AG04450 (cell line): ENCODE data around the gene UPK1A. TPM values are rescaled to one million over a fixed set of nuclear protein-coding genes. Genes with fewer than 3 reads are reported as not detected.

ENCODE experiments used
- CTCF ChIA-PET: fragments of 300-600, 350-600 bp; formaldehyde crosslinking; extraction: SDS; loops from one replicate; lab custom pipeline; 2022; ENCODE audit warnings: antibody characterized with exemption, inconsistent platforms; lab: Charles Lee
- POLR2A ChIA-PET: fragments of 350-600 bp; formaldehyde crosslinking; extraction: SDS; loops from one replicate; lab custom pipeline; 2021; ENCODE audit warnings: antibody characterized with exemption, inconsistent platforms; lab: Yijun Ruan, JAX
- DNase-seq: peaks from one replicate; pipeline ENCODE4 v3.0.0-alpha.2; 2011; ENCODE audit warnings: low read depth, low spot score
- H3K27ac ChIP-seq: one replicate; pipeline ENCODE4 v1.5.1; 2012; ENCODE audit warnings: low read depth, low read length, control low read depth
- H3K27me3 ChIP-seq: one replicate; pipeline ENCODE4 v1.6.0; 2012; ENCODE audit warnings: low read length; ENCODE audit not compliant: control insufficient read depth, insufficient read depth
- H3K4me3 ChIP-seq: 2 replicates; pipeline ENCODE4 v1.5.1; 2011; ENCODE audit warnings: mild to moderate bottlenecking, low read depth, low read length, control low read depth
- H3K9me3 ChIP-seq: 2 replicates; pipeline ENCODE4 v1.5.1; 2012; ENCODE audit warnings: low read length; ENCODE audit not compliant: control insufficient read depth, insufficient read depth
- polyA plus RNA-seq: library from polyadenylated mRNA; depleted of rRNA; stranded (reverse); fragments of >200 nt; gene quantifications from 2 replicates; pipeline ENCODE4 v1.2.3, GENCODE V29; 2011
- TF ChIP-seq, protein P1 (sequence below): IDR thresholded peaks from 2 replicates; pipeline ENCODE4 v1.5.1; 2011; ENCODE audit warnings: low read depth, low read length, control low read depth, inconsistent platforms

The UPK1A gene
- polyA plus RNA-seq, 1 experiment: not detected

DNA sequence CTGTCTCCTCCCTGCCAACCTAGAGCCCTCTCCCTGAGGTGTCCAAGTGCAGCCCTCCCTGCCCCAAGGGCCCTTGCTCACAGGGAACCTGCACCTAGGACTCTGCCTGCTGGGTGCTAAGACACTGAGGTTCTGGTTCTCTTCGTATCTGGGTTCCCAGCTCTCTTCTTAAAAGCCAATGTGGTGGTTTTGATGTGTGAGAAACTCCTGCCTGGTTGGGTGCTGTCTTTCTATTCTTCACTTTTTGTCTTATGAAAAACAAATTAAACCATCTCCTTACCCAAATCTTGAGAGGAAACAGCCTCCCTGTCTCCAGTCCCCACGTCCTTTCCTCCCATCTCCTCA, 47.2 kb downstream of the UPK1A start:
- no peak for DNase-seq
- TF ChIP-seq, protein P1, sequence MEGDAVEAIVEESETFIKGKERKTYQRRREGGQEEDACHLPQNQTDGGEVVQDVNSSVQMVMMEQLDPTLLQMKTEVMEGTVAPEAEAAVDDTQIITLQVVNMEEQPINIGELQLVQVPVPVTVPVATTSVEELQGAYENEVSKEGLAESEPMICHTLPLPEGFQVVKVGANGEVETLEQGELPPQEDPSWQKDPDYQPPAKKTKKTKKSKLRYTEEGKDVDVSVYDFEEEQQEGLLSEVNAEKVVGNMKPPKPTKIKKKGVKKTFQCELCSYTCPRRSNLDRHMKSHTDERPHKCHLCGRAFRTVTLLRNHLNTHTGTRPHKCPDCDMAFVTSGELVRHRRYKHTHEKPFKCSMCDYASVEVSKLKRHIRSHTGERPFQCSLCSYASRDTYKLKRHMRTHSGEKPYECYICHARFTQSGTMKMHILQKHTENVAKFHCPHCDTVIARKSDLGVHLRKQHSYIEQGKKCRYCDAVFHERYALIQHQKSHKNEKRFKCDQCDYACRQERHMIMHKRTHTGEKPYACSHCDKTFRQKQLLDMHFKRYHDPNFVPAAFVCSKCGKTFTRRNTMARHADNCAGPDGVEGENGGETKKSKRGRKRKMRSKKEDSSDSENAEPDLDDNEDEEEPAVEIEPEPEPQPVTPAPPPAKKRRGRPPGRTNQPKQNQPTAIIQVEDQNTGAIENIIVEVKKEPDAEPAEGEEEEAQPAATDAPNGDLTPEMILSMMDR: no peak
- no peak overlapping the region for H3K4me3 ChIP-seq
- ChIA-PET CTCF (no interaction called here), POLR2A (no interaction called here)
- H3K9me3 ChIP-seq: no peaks in the 10 kb centered on the region; the same call in 1 of the 2 replicates
- peaks cover 2% of the 10 kb centered on the region for H3K27me3 ChIP-seq
- no peak overlapping the region for H3K27ac ChIP-seq

DNA sequence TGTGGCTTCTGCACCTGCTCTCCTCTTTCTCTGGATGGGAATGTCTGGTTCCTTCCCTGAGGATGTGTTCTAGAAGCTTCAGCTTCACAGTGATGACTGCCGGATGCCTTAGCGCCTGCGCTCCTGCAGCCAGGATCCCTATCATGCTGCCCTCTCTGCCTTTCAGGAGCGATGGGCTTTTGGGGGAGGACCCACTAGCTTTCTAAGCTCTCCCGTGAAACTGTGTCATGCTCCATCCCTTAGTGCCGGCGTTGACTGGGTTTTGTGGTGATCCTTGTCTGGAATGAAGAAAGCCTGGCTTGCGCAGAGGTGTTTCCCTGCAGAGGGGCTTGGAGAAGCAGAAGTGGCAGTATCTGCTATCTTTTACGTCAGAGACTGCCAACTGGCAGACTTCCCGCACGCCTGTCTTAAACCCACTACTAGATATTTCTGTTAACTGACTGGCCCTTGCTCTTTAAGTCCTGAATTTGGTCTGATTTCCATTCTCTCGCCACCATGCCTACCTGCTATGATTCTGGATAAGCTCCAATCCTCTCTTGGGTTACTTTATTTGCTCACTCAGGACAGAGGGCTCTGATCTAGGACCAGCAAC, 47.7 kb downstream of the UPK1A start:
- ChIA-PET CTCF (no interaction called here), POLR2A (no interaction called here)
- H3K27me3 ChIP-seq: peaks cover 2% of the 10 kb centered on the region
- H3K9me3 ChIP-seq: no peaks in the 10 kb centered on the region; the same call in 1 of the 2 replicates
- no peak overlapping the region for H3K27ac ChIP-seq
- H3K4me3 ChIP-seq: no peak overlapping the region
- no peak for DNase-seq
- TF ChIP-seq, protein P1: no peak

DNA sequence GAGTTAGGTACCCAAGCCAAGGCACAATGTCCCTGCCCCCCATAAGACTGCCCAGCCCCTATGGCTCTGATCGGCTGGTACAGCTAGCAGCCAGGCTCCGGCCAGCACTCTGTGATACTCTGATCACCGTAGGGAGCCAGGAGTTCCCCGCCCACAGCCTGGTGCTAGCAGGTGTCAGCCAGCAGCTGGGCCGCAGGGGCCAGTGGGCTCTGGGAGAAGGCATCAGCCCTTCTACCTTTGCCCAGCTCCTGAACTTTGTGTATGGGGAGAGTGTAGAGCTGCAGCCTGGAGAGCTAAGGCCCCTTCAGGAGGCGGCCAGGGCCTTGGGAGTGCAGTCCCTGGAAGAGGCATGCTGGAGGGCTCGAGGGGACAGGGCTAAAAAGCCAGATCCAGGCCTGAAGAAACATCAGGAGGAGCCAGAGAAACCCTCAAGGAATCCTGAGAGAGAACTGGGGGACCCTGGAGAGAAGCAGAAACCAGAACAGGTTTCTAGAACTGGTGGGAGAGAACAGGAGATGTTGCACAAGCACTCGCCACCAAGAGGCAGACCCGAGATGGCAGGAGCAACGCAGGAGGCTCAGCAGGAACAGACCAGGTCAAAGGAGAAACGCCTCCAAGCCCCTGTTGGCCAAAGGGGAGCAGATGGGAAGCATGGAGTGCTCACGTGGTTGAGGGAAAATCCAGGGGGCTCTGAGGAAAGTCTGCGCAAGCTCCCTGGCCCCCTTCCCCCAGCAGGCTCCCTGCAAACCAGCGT, 48.5 kb downstream of the UPK1A start:
- peaks cover 2% of the 10 kb centered on the region for H3K27me3 ChIP-seq
- POLR2A ChIA-PET: no interaction called here
- no peak overlapping the region for H3K4me3 ChIP-seq
- CTCF ChIA-PET: interaction anchor here (0.6 to 0.8 kb wide), 2 partner anchors 20 to 22 kb away, joined by 3 read pairs; no protein-coding TSS in a partner anchor
- no peaks in the 10 kb centered on the region; the same call in 1 of the 2 replicates for H3K9me3 ChIP-seq
- H3K27ac ChIP-seq: no peak overlapping the region
- TF ChIP-seq, protein P1: no peak
- DNase-seq: no peak

DNA sequence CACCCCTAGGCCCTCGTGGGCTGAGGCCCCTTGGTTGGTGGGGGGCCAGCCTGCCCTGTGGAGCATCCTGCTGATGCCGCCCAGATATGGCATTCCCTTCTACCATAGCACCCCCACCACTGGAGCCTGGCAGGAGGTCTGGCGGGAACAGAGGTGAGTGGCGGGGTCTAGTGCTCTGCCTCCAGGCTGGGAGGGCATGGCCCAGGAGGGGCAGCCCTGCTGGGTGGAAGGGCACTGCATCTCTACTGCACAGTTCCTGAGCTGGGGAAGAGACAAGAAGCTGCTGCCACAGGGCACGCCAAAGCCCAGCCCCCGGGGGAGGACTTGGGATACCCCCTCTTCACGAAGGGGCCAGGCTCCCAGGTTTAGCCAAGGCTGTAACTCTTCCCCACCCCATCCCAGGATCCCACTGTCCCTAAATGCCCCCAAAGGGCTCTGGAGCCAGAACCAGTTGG, 49.1 kb downstream of the UPK1A start:
- TF ChIP-seq, protein P1: no peak
- DNase-seq: no peak
- Histone ChIP-seq H3K9me3 (no peaks in the 10 kb centered on the region; the same call in 1 of the 2 replicates), H3K27ac (no peak overlapping the region), H3K4me3 (no peak overlapping the region), H3K27me3 (peaks cover 2% of the 10 kb centered on the region)
- CTCF ChIA-PET: interaction anchor here (0.7 to 1.0 kb wide), 3 partner anchors 22 to 166 kb away, joined by 3 read pairs; no protein-coding TSS in a partner anchor
- POLR2A ChIA-PET: no interaction called here
